Thoracic aorta endothelial cell (primary cell): ENCODE measurements around the gene SFRP2. TPM values are rescaled to one million over a fixed set of nuclear protein-coding genes. Genes with fewer than 3 reads are reported as not detected.

Source experiments
- total RNA-seq: library from RNA; depleted of rRNA; stranded (reverse); fragments of >200 nt; gene quantifications from 2 replicates; pipeline ENCODE4 v1.2.3, GENCODE V29; 2012

The SFRP2 gene
- total RNA-seq: not detected in 2 replicates

GRCh38 chr4:153788413-153789276 lies at the start of gene SFRP2:
Gene SFRP2, minus strand, starts transcription at chr4:153789083. Its CDS starts 248 bp downstream, at chr4:153788835.

DNA sequence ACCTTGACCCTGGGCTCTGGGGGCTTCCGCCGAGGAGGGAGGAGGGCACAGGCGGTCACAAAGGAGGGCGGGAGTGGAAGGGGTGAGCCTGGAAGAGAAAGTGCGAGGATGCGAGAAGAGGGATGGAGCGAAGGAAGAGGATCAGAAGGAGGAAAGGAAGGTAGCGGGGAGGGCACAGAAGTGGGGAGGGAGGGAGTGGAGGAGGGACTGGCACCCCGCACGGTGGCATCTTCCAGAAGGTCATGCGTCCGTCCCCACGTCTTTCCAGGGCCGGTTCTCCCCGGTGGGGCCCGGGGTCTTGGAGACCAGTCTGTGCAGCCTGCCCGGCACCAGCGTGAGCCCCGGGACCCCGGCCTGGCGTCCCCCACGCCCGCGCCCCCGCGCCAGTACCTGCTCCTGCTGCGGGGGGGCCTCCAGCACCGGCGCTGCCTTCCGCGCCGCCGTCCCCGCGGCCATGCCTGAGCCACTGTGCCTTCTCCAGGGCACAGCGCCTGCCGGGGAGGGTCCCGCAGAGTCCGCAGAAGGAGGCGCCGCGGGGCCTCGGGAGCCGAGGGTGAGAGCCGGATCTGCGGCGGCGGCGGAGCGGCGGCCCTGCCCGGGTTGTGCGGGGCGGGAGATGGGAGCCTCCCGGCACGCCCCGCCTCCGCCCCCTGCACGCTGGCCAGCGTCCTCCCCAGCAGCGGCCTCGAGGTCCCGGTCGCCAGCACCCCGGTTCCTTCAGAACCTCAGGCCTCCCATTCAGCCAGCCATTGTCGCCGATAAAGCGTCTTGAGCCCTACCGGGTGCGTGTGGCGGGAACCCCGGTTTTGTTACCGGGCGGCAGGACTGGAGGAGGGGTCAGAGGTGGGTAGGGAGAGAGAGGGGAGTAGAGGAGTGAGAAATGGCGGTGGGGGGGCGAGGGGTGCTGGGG lies 29.2 kb downstream of the SFRP2 start, which contains the start of gene RNF175:
RNF175 (minus strand) TSS at position 618 of the 910 bp plus-strand sequence; CDS start at position 456, 162 bp downstream.

Other genes with a start within 250 kb of the SFRP2 start
- under 0.01 and 0.14 TPM in 2 replicates for gene TLR2, start 104.8 kb downstream of the SFRP2 start, total RNA-seq
- not detected in 2 replicates for gene RNF175, start 29.1 kb downstream of the SFRP2 start, total RNA-seq